ENCODE results near the gene CNDP2.

GRCh38 chr18:74556126-74556525 lies 60.0 kb downstream of the CNDP2 start:
- no peak for TF ChIP-seq CTCF (conservative IDR thresholded peaks at IDR 0.05)
- no peak for TF ChIP-seq EZH2 (IDR thresholded peaks at IDR 0.05; ENCODE audit: low read depth)
